ENCODE data around the gene HAUS1.
"Not testable (repeated sequence)": the region's sequence is repeated elsewhere in the genome, so short reads cannot be mapped to it uniquely, and the experiment has no call there.

HAUS1 gene

GRCh38 chr18:46156843-46157242 is 52.7 kb downstream of the HAUS1 start:
- no peak for DNase-seq (ENCODE audit: low spot score)

DNA sequence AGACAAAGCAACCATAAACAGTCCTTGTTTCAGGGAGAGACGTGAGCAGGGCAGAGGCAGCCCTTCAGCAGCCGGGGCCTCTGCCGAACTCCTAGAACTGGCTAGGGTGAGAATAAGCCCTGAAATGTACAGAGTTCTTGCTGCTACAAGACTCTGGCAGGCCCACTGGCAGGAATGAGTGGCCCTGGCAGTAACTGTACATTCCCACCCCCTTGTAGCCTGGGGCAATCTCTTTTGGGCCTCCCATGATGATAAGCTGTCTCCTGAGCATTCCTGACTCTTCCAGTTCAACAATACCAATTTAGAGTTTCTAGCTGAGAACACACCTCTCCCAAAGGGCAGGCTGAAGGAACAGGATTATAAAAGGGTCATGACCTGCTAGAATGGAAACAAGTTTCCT is 54.3 kb downstream of the HAUS1 start:
- DNase-seq (ENCODE audit: low spot score), result no peak

DNA sequence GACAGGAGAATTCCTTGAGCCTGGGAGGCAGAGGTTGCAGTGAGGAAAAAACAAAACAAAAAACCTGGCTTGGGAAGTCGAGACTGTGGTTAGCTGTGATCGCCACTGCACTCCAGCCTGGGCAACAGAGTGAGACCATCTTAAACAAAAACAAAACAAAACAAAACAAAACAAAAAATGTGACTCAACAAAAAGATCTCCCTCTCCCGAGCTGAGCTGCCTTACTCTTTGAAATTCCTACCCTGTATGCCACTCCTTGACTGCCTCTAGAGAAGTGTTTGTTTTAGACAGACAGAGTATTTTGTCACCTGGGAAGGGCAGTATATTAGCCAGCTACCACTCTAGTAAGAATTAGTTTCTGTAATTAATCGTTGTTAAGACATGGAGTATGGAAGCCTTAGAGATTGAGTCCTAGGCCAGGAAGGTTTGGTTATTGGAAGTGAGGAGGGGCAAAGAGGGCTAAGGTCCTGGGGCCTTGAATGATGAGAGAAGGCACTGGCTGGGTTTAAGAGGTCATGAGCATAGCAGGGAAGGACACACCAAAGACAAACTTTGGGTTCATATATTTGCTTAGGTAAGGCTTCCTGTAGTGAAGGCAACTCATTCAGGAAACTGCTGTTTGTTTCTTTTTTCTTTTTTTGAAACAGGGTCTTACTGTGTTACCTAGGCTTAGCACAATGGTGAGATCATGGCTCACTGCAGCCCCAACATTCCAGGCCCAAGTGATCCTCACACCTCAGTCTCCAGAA is 56.0 kb downstream of the HAUS1 start:
- no peak for DNase-seq (ENCODE audit: low spot score)

DNA sequence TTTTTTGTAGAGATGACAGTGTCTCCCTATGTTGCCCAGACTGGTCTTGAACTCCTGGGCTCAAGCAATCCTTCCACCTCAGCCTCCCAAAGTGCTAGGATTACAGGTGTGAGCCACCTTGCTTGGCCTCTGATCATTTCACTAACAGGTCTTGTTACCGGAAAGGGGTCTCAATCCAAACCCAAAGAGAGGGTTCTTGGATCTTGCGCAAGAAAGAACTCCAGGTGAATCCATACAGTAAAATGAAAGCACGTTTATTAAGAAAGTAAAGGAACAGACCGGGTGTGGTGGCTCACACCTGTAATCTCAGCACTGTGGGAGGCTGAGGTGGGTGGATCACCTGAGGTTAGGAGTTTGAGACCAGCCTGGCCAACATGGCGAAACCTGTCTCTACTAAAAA is 56.7 kb downstream of the HAUS1 start:
- DNase-seq (ENCODE audit: low spot score), result not testable (repeated sequence)

DNA sequence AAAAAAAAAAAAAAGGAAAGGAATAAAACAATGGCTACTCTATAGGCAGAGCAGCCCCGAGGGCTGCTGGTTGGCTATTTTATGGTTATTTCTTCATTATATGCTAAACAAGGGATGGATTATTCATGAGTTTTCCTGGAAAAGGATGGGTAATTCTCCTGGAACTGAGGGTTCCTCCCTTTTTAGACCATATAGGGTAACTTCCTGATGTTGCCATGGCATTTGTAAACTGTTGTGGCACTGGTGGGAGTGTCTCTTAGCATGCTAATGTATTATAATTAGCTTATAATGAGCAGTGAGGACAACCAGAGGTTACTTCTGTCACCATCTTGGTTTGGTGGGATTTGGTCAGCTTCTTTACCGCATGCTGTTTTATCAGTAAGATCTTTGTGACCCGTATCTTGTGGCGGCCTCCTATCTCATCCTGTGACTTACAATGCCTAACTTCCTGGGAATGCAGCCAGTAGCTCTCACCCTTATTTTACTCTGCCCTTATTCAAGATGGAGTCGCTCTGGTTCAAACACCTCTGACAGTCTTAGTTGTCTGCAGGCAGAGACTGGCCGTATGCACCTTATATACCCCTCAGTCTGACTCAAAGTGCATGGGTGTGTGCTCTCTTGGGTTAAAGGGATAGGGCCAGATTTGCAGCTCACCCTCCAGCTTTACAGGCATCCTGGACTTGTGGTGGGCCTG is 57.7 kb downstream of the HAUS1 start:
- DNase-seq (ENCODE audit: low spot score), result no peak

DNA sequence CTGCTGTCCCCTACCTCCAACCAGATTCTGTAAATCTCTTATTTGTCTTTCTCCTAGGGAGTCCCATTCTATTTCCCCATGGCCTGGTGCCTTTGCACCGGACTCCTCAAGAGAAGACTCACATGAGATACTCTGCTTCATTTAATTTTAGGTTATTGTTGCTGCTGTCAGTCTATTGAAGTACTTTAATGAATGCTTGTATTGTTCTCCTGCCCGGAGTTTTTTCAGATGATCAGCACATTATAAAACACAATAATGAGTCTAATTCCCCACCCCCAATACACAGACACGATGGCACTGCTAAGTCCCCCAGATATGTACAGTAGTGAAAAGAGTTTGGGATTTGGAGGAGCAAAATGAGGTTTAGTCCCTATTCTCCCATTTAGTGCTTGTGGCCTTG is 58.9 kb downstream of the HAUS1 start:
- no peak for DNase-seq (ENCODE audit: low spot score)

DNA sequence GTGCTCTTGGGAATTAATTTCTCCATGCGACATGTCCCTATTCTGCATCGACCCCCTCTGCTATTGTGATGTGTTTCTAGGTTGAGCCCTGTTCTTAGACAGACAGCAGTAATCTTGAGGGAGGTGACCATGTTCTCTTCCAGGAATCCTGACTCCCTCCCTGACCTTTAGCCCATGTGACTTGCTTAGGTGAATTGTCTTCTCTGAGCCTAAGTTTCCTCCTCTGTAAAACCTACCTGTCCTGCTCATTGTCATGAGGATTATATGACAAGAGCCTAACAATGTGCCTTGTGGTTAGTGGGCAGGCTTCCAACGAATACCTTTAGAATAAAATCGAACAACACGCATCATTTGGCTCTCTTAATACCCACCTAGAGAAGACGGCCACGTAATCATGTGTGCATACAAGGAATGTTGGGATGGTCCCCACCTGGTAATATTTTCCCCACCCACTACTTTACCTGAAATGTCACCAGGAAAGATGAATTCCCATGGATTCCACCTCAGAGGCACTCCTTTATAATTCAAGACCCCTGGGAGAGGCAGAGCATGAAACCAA is 59.8 kb downstream of the HAUS1 start:
- DNase-seq (ENCODE audit: low spot score), result no peak

DNA sequence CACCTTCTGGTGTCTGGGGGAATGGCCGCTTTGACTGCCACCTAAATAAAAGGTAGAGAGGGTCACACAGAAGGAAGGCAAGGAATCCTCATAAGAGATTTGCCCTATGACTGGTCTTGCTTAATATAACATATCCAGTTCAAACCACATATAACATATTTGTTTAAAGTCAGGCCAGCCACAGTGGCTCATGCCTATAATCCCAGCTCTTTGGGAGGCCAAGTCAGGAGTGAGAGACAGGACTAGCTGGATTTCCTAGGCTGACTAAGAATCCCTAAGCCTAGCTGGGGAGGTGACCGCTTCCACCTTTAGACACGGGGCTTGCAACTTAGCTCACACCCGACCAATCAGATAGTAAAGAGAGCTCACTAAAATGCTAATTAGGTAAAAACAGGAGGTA is 60.3 kb downstream of the HAUS1 start:
- not testable (repeated sequence) for DNase-seq (ENCODE audit: low spot score)

GRCh38 chr18:46164920-46165319 is 60.7 kb downstream of the HAUS1 start:
- no peak for DNase-seq (ENCODE audit: low spot score)

DNA sequence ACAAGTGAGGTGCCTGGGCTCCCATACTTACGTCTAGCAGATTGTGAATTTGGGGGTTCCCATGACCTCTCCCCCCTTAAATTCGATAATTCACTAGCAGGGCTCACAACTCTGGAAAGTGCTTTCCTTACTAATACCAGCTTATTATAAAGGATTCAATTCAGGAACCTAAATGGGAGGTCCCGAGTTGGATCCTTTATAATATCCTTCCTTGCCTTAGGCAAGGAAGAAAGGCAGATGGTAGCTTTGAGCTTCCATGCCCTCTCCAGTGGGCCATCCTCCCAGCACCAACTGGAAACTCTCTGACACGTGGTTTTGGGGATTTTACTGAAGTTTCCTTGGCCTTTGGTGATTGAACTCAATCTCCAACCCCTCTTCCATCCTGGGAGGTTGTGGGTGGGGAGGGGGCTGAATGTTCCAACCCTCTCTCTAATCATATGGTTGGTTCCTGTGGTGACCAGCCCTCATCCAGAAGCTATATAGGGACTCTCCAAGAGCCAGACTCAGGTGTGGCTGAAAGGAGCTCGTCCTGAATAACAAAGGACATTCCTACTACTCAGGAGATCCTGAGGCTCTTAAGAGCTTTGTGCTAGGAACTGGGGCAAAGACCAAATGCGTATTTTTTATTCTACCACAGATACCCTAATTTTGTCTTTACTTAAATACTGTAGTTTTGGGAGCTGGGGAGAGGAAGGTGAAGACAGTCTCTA is 62.2 kb downstream of the HAUS1 start:
- no peak for DNase-seq (ENCODE audit: low spot score)

GRCh38 chr18:46167971-46168370 is 63.8 kb downstream of the HAUS1 start:
- DNase-seq (ENCODE audit: low spot score), result peak; percentile 12

DNA sequence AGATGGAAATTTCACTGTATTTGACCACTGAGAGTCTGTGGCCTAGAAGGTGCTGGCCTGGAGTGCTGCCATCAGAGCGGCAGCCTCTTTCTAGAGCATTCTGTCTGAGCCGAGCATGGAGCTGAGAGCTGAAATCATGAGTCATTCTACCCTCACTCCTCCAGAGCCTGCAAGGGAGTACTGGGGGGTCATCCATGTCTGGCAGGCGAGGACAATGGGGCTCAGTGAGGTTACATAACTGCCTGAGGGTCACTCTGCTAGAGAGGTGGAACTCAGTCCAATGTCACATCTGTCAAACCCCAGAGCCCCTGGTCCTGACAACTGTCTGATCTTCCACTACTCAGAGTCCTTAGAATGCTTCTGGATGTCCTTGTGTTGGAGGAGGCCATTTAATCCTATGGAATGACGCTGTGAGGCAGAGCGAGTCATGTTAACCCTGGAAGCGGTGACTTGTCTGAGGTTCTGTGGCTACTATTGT is 65.3 kb downstream of the HAUS1 start:
- DNase-seq (ENCODE audit: low spot score), result peak; percentile 4

DNA sequence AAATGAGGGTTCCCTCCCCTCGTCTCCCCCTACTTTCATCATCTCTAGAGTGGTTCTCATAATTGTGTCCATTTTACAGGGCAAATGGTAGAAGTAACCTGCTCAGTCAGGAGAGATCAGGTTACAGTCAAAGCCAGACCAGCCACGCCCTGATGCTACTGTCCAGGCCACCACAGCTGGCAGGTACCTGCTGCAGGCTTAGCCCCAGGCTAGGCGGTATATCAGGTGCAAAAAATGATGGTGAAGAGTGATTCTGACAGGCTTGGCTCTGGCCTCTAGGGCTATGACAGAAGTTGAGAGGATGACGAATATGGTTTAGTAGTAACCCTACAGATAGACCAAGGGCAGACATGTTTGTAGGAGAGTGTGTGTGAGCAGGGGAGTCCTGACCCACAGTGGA is 67.1 kb downstream of the HAUS1 start:
- DNase-seq (ENCODE audit: low spot score), result no peak

DNA sequence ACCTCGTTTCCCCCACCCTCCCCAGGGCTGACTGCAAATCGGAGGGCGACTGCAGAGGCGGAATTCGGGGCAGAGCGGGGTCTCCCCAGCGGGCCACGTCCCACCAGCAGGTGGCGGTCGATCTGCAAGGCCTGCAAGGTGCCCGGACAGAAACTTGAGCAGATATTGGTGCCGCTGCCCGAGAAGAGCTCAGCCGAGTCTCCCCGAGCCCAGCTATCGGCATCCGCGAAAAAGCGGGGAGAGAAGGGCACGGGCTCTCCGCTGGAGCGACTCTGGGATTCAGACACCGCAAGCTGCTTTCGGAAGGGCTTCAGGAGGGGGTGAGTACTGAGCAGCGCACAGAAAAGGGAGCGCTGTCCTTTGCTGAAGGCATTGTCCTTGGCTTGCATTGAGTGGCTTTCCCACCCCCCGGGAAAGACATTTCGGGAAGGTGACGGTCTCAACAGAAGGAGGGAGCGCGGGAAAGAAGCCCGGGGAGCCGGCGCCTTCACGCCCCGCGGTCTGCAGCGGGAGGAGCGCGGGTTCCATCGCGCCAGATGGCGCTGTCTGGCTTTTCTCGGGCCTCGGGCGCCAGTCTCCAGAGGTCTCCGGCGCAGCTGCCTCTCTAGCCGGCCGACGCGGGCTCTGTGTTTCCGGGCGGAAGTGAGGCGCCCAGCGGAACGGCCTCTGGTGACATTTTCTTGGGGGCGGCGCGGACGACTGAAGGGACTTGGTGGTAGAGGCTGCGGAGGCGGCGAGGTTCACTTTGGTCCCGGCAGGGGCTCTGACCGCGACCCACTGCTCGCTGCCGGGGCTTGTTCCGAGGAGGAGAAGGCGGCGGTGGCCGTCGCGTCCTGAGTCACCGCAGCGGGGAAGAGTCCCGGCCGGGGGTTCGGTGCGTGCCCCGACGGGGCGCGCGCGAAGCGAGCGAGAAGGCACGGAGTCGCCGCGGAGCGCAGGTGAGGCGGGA is 69.5 kb downstream of the HAUS1 start:
- DNase-seq (ENCODE audit: low spot score), result peak; percentile 91

- peak; percentile 23 for DNase-seq (ENCODE audit: low spot score)
Observed at GRCh38 chr18:46174342-46175041, 70.3 kb downstream of the HAUS1 start.

DNA sequence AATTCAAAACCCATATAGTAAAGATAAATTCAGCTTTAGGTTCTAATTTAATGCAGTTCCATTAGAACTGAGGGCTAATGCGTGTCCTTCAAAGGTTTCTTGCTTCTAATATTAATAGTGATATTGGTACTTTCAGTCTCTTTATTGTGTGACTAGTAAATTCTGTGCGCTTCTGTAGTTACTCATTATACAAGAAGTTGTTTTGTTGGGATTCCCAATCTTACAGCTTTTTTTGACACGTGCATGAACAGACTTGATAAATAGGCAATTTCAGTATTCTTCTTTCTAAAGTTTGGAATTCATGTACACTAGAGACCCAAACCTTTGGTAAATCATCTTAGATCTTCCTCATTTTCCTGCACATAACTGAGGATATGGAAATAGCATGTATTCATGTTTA is 71.8 kb downstream of the HAUS1 start:
- DNase-seq (ENCODE audit: low spot score), result no peak
